GM18502 (cell line): ENCODE measurements around the gene MICOS13.
A peak's percentile ranks its signal among the peaks of the same experiment; 100 is the strongest.
"Not testable (repeated sequence)": the region's sequence is repeated elsewhere in the genome, so short reads cannot be mapped to it uniquely, and the experiment has no call there.

ENCODE experiments used
- ATAC-seq: cut with Tn5 transposase; IDR thresholded peaks from one replicate; pipeline ENCODE4 v1.9.1; 2021; ENCODE audit warnings: mild to moderate bottlenecking; ENCODE audit not compliant: unreplicated experiment, poor library complexity

The MICOS13 gene

DNA sequence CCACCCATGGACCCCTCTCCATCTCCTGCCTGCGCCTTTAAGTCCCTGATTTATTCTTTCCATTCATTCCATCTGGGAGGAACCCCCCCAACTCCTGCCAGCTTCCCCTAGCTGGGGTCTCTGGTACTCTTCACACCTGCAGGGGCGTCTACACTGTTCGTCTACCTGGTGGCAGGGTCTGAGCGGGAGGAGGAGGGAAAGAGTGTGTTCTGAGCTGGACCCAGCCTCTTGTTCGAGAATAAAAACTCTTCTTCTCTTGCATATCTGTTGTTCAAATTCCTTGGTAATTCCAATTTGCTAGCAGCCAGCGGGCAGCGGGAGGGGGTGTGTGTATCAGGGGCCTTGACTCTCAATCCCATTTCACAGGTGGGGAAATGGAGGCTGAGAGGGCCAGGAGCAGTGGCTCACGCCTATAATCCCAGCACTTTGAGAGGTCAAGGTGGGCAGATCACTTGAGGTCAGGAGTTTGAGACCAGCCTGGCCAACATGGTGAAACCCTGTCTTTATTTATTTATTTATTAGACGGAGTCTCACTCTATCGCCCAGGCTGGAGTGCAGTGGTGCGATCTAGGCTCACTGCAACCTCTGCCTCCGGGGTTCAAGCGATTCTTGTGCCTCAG is 8.1 kb upstream of the MICOS13 start:
- not testable (repeated sequence) for ATAC-seq

DNA sequence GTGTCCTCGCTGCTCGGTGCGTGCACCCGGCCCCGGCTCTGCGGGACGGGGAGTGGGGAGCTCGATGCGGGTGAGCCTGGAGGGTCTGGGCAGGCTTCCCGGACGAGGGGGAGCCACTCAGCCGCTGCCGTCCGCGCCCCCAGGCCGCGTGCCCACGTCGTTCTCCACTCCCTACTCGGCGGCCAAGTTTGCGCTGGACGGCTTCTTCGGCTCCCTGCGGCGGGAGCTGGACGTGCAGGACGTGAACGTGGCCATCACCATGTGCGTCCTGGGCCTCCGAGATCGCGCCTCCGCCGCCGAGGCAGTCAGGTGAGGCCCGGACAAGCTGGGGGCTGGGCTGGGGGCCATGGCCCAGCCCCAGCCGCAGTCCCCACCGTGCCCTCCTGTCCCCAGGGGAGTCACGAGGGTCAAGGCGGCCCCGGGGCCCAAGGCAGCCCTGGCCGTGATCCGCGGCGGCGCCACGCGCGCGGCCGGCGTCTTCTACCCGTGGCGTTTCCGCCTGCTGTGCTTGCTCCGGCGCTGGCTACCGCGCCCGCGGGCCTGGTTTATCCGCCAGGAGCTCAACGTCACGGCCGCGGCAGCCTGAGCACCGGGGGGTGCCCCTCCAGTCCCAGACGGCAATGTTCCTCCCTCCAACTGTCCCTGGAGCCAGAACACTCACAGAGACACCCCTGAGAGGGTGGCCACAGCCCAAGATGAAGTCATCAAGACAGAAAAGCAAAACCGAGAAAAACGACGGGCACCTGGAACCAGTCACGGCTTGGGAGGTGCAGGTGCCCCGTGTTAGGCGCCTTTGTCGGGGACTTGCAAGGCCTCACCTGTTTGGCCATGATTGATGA is 7.3 kb upstream of the MICOS13 start:
- ATAC-seq, result no peak

DNA sequence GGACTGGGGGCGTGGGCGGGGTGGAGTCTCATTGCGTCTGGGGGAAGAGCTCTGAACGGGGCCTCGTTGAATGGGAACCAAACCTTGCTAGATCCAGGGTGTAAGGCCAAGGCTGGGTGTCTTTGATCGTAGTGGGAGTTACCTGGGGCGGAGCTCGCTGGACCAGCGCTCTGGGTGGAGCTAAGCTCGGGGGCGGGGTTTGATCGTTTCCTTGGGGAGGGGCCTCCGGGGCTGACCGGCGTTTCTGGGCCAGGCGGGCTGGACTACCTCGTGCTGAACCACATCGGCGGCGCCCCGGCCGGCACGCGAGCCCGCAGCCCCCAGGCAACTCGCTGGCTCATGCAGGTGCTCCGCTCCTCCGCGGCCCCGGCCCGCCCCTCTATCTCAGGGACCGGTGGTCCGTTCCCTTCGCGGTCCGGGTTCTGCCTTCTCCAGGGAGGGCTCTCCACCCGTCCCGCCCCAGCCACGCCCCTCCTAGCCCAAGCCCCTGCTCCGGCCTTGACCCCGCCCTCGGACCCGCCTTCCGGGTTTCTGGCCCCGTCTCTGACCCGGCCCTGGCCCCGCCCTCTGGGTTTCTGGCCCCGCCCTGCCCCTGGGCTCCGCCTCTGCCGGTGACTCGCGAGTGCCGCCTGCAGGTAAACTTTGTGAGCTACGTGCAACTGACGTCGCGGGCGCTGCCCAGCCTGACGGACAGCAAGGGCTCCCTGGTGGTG is 6.5 kb upstream of the MICOS13 start:
- peak; percentile 57 for ATAC-seq

DNA sequence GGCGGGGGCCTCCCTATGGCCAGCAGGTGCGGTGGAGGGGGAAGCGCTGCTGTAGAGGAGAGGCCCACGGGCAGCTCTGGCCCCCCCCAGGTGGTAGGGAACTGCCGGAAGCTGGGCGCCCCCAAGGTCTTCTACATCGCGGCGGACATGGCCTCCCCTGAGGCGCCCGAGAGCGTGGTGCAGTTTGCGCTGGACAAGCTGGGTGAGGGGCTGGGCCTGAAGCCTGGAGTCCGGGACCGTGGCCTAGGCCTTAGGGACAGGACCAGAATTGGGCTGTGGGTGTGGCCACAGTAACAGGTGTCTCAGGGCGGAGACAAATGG is 6.0 kb upstream of the MICOS13 start:
- ATAC-seq, result no peak

DNA sequence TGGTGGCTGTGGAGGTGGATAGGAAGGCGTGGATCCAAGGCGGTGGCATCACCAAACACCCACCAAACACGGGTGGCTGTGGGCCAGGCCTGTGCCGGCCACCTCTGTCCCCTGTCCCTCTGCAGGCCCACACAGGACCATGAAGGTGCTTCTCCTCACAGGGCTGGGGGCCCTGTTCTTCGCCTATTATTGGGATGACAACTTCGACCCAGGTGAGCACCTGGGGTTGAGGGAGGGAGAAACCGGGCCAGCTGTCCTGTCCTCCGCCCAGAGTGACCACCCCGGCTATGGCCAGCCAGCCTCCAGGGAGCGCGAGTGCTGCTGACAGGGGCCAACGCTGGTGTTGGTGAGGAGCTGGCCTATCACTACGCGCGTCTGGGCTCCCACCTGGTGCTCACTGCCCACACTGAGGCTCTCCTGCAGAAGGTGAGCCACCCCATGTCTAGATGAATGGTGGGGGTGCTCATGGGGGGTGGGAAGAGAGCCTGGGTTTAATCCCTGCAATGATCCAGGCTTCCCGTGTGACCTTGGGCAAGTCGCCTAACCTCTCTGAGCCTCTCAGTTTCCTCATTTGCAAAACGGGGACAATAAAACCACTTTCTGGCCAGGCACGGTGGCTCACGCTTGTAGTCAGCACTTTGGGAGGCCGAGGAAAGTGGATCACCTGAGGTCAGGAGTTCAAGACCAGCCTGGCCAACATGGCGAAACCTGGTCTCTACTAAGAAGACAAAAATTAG is 4.5 kb upstream of the MICOS13 start:
- no peak for ATAC-seq

DNA sequence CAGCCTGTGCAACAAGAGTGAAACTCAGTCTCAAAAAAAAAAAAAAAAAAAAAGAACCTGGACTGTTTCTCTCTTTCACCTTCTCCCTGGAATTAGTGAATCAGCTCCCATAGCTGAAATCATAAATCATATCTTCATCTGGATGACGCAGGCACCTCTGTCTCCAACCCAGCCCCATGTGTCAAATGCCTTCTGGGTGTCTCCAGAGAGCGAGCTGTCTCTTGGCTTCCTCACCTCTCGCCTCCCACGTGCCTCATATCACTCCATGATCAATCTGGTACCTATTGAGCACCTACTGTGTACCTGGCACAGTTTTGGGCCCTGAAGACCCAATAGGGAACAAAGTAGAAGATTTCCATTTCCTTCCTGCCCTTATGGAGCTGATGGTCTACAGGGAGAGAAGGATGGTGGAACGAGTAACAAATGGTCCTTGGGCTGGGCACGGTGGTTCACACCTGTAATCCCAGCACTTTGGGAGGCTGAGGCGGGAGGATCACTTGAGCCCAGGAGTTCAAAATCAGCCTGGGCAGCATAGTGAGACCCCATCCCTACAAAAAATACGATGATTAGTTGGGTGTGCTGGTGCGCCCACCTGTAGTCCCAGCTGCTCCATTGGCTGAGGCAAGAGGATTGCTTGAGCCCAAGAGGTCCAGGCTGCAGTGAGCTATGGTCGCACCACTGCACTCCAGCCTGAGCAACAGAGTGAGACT is 3.0 kb upstream of the MICOS13 start:
- ATAC-seq, result no peak

DNA sequence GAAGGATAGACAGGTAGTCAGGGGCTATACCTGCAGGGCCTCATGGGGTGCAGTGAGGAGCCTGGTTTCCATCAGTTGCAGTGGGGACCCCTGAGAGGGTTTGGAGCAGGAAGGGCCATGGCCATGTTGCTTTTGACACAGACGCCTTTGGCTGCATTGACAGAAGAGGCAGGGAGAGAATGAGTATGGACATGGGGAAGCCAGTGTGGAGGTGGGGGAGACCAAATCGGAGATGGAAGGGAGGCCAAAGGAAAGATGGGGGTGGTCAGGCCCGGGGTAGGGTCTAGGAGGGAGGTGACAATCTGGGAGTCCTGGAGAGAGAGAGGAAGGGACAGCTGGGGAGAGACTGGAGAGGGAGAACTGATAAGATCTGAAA is 1.8 kb upstream of the MICOS13 start:
- ATAC-seq, result no peak

DNA sequence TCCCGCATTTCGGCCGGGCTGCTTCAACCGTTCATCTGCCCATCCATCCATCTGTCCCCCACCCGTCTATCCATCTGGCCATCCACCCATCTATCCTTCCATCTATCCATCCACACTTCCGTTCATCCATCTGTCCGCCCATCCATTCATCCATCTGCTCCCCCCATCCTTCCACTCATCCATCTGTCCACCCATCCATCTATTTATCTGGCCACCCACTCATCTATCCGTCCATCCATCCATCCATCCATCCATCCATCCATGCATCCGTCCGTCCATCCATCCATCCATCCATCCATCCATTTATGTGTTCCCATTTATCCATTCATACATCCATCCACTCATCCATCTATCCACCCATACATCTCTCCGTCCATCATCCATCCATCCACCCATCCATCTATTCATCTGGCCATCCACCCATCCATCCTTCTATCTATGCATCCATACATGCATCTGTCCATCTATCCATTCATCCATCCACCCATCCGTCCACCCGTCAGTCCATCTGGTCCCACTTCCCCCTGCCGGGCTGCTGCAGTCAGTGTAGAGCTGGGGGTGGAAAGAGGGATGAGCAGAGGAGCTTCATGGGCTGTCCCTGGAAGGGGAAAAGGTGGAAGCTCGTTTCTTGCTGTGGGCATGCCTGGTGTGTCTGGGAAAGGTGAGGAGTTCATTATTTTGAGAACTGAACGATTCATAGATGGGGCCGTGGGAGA is 1.2 kb upstream of the MICOS13 start:
- no peak for ATAC-seq

DNA sequence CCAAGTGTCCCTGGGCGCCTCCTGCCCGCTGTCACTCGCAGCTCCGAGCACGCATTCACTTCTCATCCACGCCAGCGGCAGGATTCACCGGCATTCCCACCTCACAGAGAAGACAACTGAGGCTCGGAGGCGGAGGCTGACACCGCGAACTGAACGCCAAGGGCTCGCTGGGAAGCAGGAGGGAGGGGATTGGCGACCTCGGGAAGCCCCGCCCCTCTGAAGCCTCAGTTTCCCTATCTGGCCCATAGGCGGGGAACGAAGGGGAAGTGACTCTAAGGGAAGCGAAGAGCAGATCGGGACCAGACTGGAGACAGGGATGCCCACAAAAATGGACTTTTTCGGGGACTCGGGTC is 256 bp downstream of the MICOS13 start:
- no peak for ATAC-seq

DNA sequence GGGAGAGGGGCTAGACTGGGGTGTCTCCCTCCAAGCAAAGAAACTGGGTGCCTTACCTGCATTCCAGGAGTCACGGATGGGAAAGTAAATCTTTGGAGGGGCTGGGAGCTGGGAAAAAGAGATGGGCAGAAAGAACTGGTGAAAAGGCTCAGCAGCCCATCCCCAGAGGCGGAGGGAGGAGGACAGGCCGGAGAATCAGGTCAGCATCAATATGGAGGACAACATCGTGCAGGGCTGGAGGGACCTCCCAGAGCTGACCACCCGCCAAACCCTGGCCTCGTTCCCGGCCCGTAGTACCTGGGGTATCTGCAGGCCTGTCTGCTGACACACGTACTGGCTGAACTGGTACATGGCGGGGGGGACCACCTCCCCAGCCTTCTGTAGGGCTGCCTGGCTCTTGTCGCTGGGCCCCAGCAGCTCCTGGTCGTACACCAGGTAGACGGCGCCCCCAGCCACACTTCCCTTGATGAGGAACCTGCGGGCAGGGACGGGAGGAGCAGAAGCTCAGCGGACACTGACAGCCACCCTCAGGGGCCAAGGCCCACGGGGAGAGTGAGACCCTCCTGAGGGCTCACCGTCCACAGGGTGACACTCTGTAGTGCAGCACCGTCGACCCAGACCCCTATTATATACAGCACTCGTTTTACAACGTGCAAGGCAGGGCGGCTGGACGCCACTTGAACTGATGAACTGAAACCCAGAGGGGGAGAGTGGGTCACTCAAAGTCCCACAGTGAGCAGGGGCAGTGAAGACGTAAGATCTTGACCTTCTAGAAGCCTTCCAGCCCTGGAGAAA is 830 bp downstream of the MICOS13 start:
- ATAC-seq, result no peak

DNA sequence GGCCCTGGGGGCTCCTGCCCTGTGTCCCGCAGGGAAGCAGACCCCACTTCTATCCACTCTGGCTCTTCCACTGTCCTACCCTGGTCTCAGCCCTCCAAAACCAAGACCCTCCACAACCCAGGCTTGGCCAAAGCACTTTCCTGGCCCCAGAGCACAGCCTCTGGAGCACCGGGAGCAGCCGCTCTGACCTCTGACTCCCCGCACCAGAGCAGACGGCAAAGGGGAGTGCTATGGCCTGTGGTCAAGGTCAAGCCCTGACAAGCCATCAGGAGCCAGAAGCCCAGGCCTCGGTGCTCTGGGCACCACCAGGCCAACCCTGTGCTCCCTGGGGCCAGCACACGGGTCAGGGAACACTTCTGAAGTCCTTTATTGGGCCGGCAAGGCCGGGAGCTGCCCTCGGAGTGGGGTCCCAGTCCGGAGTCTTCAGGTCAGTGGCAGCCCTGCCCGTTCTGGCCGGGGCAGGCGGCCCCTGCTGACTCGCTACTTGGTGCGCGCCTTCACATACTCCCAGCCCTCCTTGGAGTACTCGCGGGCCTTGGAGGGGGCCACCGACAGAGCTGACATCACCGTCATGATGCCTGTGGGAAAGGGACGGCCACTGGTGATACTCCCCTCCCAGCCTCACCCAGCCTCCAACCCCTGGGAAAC is 2.1 kb downstream of the MICOS13 start:
- ATAC-seq, result no peak

DNA sequence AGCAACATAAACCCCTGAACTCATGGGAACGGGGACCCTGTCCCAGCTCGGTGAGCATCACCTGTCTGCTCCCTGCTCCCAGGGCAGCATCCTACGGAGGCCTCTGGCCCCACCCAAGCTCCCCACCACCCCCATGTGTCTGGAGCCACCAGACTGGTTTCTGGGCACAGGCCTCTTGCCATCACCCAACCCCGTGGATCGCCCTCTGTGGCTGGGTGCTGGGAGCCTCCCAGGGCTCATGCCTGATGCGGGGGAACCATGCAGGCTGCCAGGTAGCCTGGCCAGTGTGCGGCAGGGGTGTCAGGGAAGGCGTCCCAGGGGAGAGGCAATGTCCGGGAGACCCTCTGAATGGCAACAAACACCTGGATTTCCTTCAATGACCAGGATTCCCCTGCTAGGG is 2.7 kb downstream of the MICOS13 start:
- ATAC-seq, result no peak

DNA sequence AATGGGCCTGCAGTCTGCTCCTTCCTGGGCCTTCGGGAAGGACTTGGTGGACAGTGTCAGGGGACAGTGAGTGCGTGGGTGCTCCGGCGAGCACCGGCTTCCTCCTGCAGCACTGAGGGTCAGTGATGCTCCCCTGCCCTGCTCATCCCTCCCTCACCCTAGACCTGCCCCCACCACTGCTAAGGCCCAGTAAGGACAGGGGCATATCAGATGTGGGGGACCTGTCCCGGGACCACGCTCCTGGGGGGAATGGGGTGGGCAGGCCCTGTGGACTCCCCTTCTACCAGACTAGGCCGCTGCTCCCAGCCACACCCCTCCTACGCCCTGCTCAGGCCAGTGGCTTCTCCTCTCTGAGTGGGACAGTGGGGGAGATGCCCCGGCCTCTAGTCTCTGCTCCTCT is 3.2 kb downstream of the MICOS13 start:
- no peak for ATAC-seq

DNA sequence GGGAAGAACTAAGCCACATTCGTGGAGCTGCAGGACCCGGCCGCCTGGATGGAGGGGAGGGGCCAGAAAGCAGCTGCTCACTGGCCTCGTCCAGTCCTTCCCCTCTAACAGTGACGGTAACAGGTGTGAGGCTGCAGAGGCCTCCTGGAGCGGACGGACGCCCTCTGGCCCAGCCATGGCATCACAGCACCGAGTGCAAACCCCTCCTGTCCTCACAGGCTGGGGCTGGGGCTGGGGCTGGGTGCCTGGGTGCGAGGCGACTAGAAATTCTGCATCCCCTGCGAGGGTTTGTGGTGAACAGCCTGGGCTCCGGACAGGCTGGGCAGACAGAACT is 3.6 kb downstream of the MICOS13 start:
- ATAC-seq, result no peak

DNA sequence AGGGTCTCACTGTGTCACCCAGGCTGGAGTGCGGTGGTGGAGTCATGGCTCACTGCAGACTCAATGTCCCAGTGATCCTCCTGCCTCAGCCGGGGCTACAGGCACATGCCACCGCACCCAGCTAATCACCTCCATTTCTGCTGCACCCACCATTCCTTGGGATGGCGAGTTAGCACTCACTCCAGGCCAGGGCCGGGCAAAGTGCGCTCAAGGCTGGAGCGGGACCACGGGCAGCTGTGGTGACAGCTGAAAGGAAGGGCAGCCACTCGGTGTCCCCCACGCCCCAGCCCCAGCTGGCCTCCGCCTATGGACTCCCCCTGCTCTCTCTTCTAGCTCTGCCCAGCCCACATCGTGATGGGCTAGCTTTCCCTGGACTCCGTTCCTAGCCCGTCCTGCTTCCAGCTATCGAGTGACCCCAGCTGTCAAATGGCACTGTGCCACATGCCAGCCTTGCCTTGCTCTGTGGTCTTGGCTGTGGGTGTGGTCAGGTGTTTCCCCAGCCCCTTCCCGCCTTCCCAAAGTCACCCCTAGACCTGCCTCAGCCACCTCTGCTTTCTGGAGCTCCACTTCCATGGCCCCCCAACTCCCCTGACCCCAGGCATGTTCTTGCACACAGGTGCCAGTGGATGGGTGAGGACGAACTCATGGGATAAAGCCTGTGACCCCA is 4.1 kb downstream of the MICOS13 start:
- no peak for ATAC-seq

DNA sequence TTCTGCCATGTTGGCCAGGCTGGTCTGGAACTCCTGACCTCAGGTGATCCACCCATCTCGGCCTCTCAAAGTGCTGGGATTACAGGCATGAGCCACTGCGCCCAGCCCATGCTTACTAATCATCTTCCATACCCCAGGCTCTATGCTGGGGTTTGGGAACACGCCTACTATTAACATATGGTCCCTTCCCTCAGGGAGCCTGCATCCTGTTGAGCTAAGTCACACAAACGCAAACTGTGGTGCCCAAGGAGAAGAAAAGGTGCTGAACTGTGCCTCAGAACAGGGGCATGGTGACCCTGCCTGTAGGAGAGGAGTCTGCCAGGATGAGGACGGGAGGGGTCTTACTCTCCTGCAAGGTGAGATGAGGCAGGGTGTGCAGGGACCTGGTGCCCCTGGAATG is 5.6 kb downstream of the MICOS13 start:
- ATAC-seq, result no peak

DNA sequence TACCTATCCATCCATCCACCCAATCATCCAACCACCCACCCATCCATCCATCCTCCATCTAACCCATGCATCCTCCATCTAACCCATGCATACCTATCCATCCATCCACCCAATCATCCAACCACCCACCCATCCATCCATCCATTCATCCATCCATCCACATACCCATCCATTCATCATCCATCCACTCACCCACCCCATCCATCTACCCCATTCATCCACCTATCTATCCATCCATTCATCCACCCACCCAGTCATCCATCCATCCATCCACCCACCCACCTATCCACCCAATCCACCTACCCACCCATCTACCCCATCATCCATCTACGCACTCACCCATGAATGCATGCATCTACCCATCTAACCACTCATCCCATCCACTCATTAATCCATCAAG is 6.6 kb downstream of the MICOS13 start:
- no peak for ATAC-seq
